GF-D8 (cell line): ENCODE results near the gene SLC35B4.

Source experiments
- DNase-seq: peaks from one replicate; lab custom pipeline; 2025; lab: John Stamatoyannopoulos, UW

SLC35B4 gene

GRCh38 chr7:134290286-134290685, 26.4 kb downstream of the SLC35B4 start:
- DNase-seq = no peak

- no peak for DNase-seq
Measured at GRCh38 chr7:134289841-134290240, 26.9 kb downstream of the SLC35B4 start.

GRCh38 chr7:134289423-134289822, 27.3 kb downstream of the SLC35B4 start:
- no peak for DNase-seq

GRCh38 chr7:134287916-134288659, 28.6 kb downstream of the SLC35B4 start:
- DNase-seq = peak; percentile 52

GRCh38 chr7:134284952-134285351, 31.8 kb downstream of the SLC35B4 start:
- no peak for DNase-seq

- no peak for DNase-seq
Measured at GRCh38 chr7:134284011-134284410, 32.7 kb downstream of the SLC35B4 start.

- DNase-seq = no peak
Measured at GRCh38 chr7:134280508-134280907, 36.2 kb downstream of the SLC35B4 start.

- DNase-seq = no peak
Measured at GRCh38 chr7:134279898-134280297, 36.8 kb downstream of the SLC35B4 start.

- no peak for DNase-seq
Measured at GRCh38 chr7:134279336-134279735, 37.4 kb downstream of the SLC35B4 start.

GRCh38 chr7:134278502-134279153, 38.1 kb downstream of the SLC35B4 start:
- no peak for DNase-seq

GRCh38 chr7:134276951-134277350, 39.8 kb downstream of the SLC35B4 start:
- DNase-seq = no peak

- DNase-seq = no peak
Measured at GRCh38 chr7:134262322-134262721, 54.4 kb downstream of the SLC35B4 start.

- no peak for DNase-seq
Measured at GRCh38 chr7:134255814-134256213, 60.9 kb downstream of the SLC35B4 start.

- DNase-seq = no peak
Measured at GRCh38 chr7:134254311-134254710, 62.4 kb downstream of the SLC35B4 start.

GRCh38 chr7:134248196-134248595, 68.5 kb downstream of the SLC35B4 start:
- no peak for DNase-seq

- DNase-seq = no peak
Measured at GRCh38 chr7:134246761-134247160, 70.0 kb downstream of the SLC35B4 start.

GRCh38 chr7:134246347-134246746, 70.4 kb downstream of the SLC35B4 start:
- DNase-seq = no peak

- DNase-seq = no peak
Measured at GRCh38 chr7:134245253-134245652, 71.5 kb downstream of the SLC35B4 start.
